Ishikawa (cell line): ENCODE measurements around the gene GNAO1.

Source experiments
- CEBPB ChIP-seq: IDR thresholded peaks from 2 replicates; pipeline ENCODE4 v1.6.1; 2012
- CREB1 ChIP-seq: IDR thresholded peaks from 2 replicates; pipeline ENCODE4 v1.6.1; 2012; ENCODE audit warnings: low read depth
- EGR1 ChIP-seq: IDR thresholded peaks from 2 replicates; pipeline ENCODE4 v1.6.1; 2012
- EP300 ChIP-seq: IDR thresholded peaks from 2 replicates; pipeline ENCODE4 v1.6.1; 2012; ENCODE audit warnings: borderline replicate concordance
- RAD21 ChIP-seq: IDR thresholded peaks from 2 replicates; pipeline ENCODE4 v1.6.1; 2012; ENCODE audit warnings: low read depth
- TAF1 ChIP-seq: IDR thresholded peaks from 2 replicates; pipeline ENCODE4 v1.6.1; 2012; ENCODE audit warnings: low read depth, mild to moderate bottlenecking
- YY1 ChIP-seq: IDR thresholded peaks from 2 replicates; pipeline ENCODE4 v1.6.1; 2012; ENCODE audit warnings: low read depth
- ZBTB7A ChIP-seq: IDR thresholded peaks from 2 replicates; pipeline ENCODE4 v1.6.1; 2012; ENCODE audit warnings: low read depth
- TF ChIP-seq, protein P1 (sequence below): IDR thresholded peaks from 2 replicates; pipeline ENCODE4 v1.6.1; 2012; ENCODE audit warnings: low read depth, mild to moderate bottlenecking
- TF ChIP-seq, protein P2 (sequence below): IDR thresholded peaks from 2 replicates; pipeline ENCODE4 v1.6.1; 2012

DNA sequence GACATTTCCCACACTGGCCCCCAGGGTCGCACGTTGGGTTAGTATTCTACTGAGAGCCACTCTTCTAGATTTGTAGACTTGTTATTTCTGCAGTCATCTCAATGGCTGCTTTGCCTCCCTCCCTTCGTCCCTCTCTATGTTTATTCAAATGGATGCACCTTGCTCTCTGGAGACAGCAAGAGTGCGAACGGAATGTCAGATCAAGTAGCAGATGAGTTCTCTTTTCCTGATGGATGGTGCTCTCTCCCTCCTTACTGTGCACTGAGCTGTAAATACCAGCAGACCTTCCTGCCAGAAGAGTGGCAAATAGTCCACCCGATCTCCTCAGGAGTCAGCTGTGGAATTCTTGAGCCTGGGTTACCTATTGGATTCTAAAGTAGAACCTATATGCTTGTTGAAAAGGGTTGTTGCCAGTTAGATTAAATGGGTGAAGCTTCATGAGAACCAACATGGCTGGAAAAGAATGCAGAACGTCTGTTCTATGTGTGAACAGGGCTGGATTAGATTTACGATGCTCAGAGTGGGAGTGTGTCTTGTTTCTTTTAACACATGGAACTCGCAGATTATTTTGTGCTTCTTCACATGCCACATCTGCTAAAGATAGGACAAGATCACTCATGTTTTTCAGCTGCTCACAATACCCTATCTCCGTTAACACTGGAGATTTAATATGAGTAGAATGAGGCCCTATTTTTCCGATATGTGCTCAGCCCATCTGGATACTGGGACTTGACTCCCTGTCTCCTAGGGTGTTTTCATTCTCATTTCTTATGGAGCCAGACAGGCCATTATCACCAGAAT, 6.1 kb downstream of the GNAO1 start:
- no peak for TF ChIP-seq EP300
- TF ChIP-seq CEBPB, result no peak
- no peak for TF ChIP-seq YY1
- TF ChIP-seq, protein P1, sequence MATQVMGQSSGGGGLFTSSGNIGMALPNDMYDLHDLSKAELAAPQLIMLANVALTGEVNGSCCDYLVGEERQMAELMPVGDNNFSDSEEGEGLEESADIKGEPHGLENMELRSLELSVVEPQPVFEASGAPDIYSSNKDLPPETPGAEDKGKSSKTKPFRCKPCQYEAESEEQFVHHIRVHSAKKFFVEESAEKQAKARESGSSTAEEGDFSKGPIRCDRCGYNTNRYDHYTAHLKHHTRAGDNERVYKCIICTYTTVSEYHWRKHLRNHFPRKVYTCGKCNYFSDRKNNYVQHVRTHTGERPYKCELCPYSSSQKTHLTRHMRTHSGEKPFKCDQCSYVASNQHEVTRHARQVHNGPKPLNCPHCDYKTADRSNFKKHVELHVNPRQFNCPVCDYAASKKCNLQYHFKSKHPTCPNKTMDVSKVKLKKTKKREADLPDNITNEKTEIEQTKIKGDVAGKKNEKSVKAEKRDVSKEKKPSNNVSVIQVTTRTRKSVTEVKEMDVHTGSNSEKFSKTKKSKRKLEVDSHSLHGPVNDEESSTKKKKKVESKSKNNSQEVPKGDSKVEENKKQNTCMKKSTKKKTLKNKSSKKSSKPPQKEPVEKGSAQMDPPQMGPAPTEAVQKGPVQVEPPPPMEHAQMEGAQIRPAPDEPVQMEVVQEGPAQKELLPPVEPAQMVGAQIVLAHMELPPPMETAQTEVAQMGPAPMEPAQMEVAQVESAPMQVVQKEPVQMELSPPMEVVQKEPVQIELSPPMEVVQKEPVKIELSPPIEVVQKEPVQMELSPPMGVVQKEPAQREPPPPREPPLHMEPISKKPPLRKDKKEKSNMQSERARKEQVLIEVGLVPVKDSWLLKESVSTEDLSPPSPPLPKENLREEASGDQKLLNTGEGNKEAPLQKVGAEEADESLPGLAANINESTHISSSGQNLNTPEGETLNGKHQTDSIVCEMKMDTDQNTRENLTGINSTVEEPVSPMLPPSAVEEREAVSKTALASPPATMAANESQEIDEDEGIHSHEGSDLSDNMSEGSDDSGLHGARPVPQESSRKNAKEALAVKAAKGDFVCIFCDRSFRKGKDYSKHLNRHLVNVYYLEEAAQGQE, result no peak
- TF ChIP-seq CREB1, result no peak
- no peak for TF ChIP-seq RAD21
- TF ChIP-seq, protein P2, sequence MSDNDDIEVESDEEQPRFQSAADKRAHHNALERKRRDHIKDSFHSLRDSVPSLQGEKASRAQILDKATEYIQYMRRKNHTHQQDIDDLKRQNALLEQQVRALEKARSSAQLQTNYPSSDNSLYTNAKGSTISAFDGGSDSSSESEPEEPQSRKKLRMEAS, result no peak
- TF ChIP-seq TAF1, result no peak
- TF ChIP-seq ZBTB7A, result no peak
- TF ChIP-seq EGR1, result no peak
